IPS-18c (cell line): Measurements from ENCODE around the gene DMAC2L.
"Not testable (repeated sequence)": the region's sequence is repeated elsewhere in the genome, so short reads cannot be mapped to it uniquely, and the experiment has no call there.

Experiments used
- H3K4me3 ChIP-seq: 2 replicates; pipeline ENCODE4 v1.7.0; 2013; ENCODE audit warnings: low read depth, mild to moderate bottlenecking, low read length, moderate library complexity; ENCODE audit not compliant: insufficient read depth
- H3K9me3 ChIP-seq: one replicate; pipeline ENCODE4 v1.6.1; 2013; ENCODE audit warnings: mild to moderate bottlenecking, low read length, moderate library complexity; ENCODE audit not compliant: control insufficient read depth, insufficient read depth

DMAC2L gene

DNA sequence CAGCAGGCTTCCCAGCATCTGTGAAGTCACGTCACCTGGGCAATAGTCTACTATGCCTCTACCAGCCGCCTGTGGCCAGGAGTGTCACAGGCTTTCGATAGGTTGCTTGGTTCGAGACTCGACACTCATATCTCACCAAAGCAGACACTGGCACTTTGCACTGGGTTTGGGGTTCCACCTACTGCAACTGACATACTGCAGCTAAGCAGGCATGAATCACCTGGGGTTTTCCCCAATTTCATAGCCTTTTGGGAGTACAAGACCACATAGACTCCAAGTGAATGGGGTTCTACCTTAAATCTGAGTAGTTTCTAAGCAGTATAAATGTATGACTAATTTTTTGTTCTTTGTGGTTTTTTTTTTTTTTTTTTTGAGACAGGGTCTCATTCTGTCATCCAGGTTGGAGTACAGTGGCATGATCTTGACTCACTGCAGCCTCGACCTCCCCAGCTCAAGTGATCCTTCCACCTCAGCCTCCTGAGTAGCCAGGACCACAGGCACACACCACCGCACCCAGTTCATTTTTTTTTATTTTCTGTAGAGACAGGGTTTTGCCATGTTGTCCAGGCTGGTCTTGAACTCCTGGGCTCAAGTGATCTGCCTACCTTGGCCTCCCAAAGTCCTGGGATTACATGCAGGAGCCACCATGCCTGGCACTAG lies 32.1 kb downstream of the DMAC2L start:
- H3K4me3 ChIP-seq, result no peak overlapping the region
- no peaks in the 10 kb centered on the region for H3K9me3 ChIP-seq

DNA sequence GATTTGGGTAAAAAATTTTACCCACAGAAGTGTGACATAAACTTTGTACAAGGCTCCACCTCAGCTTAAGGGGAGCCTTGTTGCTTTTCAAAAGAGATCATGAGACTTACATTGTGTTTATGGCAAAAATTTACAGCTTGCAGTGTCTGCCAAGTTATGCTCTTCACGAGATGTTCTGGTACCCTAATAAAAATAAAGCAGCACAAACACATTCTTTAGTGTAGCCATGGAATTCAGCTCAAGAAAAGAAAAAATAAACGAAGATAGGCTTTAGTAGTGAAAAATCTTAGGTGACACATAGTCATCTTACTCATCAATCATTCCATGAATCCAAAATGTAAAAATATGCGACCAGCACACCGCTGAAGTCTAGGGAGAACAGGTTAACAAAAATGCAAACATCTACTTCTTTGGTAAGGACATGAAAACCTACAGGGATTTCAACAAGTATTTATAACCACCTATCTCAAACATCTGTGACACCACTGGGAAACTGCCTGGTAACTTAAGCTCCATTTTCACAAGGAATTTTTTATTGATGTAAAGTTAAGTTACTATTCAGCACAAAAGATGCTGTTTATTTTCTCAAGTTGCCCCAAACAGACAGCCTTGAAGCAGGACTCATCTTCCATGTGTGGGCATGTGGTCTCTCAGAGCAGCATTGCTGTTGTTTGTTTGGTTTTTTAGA lies 32.9 kb downstream of the DMAC2L start:
- Histone ChIP-seq H3K4me3 (no peak overlapping the region), H3K9me3 (no peaks in the 10 kb centered on the region)

DNA sequence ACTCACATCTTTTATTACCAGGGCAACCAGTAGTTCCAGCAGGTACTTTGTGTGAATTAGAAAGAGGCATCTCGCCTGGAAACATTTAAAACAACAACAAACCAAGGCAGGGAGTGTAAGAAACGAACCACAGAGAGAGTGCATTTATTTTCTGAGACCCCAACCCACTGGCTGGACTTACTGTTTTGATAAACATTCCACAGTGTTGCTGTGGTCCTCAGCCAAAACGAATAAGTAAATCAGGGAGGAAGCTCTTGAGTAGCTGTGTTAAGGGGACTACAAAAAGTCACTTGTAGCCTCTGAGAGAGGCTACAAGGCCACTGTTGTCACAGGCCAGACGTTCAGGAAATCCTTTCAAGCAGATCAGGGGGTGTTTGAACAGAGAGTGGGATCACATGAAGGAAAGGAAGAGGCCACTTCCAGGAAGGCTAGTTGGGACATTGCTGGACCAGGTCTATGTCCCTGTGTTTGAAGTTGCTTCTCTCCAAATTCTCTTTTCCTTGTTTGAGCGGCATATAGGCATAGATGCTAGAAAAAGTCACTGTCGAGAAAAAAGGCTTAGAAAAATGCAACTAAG lies 33.8 kb downstream of the DMAC2L start:
- Histone ChIP-seq H3K9me3 (no peaks in the 10 kb centered on the region), H3K4me3 (no peak overlapping the region)

DNA sequence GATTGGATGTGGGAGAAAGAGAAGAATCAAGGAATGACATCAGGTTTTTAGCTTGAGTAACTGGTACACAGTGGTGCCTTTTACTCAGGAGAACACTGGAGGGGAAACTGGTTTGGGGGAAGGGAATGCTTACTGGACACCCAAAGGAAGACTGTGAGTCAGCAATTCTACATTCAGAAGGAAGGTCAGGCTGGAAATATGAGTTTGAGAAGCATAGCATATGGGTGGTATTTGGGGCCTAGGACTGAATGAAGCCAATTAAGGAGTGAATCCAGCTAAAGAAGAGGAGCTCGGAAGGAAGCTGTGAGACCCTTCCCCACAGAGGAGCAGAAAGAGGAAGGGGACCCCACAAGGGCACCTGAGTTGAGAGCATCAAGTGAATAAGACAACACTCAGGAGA lies 35.4 kb downstream of the DMAC2L start:
- Histone ChIP-seq H3K9me3 (no peaks in the 10 kb centered on the region), H3K4me3 (no peak overlapping the region)

DNA sequence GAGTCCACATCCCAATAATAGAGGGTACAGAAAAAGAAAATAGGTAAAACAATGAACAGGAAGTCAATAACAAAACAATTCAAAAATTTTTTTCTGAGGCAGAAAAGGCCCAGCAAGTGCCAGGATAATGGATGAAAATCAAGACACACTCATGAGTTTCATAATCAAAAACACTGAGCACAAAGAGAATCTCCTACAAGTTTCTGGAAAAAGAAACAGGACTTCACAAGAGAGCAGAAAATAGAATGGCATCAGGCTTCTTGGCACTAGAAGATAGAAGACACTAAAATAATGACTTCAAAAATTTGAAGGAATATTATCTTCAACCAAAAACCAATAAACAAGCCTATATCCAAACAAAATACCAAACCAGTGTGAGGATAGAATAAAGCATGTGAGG lies 36.8 kb downstream of the DMAC2L start:
- H3K4me3 ChIP-seq, result no peak overlapping the region
- H3K9me3 ChIP-seq, result no peaks in the 10 kb centered on the region

DNA sequence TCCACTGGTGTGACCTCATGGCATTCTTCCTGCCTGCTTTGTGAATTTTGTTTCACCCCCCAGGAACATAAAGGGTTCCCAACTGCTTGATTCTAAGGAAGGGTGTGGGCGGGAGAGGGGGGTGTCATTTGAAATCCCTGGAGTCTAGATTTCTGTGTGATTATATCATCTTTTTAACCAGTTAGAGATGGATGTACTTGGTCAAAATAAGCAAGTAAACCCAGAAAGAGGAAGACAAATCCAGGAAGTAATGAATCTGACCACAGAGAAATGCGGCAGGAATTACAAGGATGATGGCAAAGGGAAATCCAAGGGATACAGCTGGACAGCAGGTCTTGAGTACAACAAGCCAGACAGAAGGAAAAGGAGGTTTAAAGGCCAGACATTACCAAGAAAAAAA lies 38.9 kb downstream of the DMAC2L start:
- Histone ChIP-seq H3K4me3 (no peak overlapping the region), H3K9me3 (no peaks in the 10 kb centered on the region)

DNA sequence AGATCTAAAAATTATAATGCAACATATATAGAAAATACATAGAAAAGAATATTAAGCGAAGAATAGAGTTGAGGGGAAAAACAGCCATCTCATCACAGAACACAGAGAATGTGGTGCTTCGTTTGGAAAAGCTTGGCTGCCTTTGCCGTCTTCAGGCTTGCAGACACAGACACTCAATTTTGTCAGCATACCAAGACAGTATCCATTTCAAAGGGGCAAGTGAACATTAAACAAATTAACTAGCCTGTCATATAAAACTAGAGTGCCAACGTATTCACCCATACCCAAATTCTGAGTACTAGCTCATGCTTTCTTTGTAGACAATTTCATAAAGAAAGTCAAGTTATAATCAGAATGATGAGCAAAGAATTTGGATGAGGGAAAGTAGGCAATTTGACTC lies 40.5 kb downstream of the DMAC2L start:
- no peak overlapping the region for H3K4me3 ChIP-seq
- H3K9me3 ChIP-seq, result no peaks in the 10 kb centered on the region

DNA sequence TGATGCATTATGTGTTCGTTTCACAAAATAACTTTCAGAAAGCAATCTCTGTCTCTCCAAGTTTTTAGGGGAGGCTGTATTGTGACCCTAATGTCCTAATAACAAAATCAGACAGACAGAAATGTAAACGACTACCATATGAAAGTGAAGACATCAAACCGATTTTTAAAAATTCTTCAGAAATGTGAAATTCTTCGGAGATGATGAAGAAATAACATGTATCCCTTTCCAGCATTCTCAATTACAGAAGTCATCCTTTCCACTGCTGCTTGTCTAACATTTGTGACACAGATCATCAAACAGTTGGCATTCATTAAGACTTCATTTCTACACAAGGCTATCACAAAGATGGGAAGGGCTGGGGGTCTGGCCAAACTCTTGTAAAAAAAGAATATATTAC lies 41.0 kb downstream of the DMAC2L start:
- H3K9me3 ChIP-seq, result no peaks in the 10 kb centered on the region
- no peak overlapping the region for H3K4me3 ChIP-seq

DNA sequence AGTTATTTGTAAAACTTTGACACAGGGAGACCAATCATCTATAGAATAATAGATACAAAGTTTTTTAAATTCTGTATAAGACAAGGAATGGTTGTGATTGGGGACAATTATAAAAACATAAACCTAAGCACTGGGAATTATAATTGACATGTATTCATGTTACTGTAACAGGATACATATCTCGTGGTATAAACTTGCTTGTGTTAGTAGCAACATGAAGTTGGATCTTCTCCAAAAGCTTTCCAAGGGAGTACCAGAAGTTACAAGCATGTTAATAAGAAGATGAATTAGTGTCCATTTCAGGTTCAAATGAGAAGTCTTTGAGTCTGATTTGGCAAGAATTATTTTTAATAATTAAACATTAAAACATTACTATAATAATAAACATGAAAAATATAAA lies 42.4 kb downstream of the DMAC2L start:
- Histone ChIP-seq H3K4me3 (no peak overlapping the region), H3K9me3 (no peaks in the 10 kb centered on the region)

DNA sequence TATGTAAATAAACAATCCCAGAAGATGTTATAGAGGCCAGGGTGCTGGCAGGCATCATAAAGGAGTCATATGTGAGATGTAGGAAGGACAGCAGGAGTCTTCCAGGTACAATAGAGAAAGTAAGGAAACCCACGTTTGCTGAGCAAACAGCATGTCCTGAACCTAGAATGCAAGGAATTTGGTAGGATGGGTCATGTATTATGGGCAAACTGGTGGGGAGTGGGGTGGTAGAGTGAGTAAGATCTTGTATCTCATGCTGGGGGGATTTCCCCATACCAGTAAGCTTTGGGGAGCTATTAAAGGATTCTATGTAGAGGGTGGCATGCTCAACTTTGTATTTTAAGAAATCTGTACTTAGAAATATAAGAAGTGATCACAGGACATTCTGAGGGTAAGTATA lies 43.6 kb downstream of the DMAC2L start:
- H3K4me3 ChIP-seq, result no peak overlapping the region
- H3K9me3 ChIP-seq, result no peaks in the 10 kb centered on the region

DNA sequence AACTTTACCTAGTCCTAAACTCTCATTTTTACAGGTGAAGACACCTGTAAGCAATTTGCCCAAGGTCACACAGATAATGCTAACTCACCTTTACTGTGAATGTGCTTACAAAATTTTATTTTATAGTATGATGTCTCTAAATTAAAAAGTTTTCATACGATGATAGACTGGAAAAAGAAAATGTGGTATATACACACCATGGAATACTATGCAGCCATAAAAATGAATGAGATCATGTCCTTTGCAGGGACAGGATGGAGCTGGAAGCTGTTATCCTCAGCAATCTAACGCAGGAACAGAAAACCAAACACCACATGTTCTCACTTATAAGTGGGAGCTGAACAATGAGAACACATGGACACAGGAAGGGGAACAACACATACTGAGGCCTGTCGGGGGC lies 44.2 kb downstream of the DMAC2L start:
- H3K4me3 ChIP-seq, H3K9me3 ChIP-seq: not testable (repeated sequence)

DNA sequence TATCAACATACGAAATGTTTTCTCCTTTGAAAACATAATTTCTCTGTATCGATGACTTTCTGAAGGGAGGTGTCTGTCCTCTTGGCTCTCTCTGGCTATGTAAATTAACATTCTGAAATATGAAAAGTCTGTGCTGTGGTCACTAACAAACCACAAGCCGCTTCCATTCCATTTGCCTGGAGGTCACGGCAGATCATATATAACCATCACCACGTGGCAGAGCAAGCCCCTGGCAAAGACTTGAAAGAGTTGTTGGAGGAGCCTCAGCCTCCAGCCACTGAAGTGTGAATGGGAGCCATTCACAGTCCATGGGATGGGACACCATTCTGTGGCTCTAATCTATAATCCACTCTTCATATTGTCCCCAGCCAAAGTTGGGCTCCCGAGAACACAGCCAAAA lies 45.0 kb downstream of the DMAC2L start:
- H3K9me3 ChIP-seq, result no peaks in the 10 kb centered on the region
- H3K4me3 ChIP-seq, result no peak overlapping the region

DNA sequence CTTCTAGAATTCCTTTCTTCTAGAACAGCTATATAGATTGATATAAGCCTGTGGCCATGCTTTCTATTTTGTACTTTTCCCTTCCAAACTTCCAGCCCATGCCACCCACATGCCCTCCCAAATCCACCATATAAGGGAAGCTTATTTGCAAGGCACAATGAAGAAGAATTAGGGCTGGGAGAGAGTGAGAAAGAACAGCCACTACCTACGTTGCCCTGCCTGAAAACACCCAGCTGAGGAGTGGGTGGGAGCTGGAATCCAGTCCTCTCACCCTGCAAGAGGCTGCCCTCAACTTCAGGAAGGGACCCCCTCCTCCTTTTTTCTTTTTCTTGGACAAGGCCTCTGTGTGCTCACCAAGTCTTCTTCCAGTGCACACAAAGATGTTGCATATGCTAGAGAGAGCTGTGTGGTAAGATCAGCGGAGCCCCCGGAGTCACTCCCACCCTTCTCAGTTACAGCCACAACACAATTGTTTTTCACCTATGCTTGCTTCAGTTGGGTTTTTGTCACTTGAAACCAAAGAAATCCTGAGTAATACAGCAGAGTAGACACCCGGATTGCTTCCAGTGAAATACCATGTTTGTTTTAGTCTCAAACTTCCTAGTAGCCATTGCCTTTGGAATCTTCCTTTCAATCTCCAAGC lies 45.8 kb downstream of the DMAC2L start:
- Histone ChIP-seq H3K9me3 (no peaks in the 10 kb centered on the region), H3K4me3 (no peak overlapping the region)

DNA sequence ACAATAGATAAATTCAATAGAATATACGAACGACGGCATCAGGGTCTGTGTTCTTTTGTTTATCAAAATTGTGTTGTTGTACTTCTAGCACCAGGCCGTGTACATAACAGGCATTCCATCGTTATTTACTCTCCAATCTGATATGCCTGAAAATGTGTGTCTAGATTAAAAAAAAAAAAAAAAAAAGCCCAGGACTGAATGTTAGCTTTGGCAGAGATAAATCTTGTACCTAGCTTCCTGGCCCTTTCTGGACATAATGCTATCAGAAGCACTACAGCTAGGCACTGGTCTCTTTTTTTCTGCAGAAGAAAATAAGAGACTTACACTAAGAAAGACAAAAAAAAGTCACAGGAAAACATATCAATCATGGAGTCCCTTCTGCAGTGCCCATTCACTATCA lies 47.5 kb downstream of the DMAC2L start:
- H3K9me3 ChIP-seq, result no peaks in the 10 kb centered on the region
- no peak overlapping the region for H3K4me3 ChIP-seq

DNA sequence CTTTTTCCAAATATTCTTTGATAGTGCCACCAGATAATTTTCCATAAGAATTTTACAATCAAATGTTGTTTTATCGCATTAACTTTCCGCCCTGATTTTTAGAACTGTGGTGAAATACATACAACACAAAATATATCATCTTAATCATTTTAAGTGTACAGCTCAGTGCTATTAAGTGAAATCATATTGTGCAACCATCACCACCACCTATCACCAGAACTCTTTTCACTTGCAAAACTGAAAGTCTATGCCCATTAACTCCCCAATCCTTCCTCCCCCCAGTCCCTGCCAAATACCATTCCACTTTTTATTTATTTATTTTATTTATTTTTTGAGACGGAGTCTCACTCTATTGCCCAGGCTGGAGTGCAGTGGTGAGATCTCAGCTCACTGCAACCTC lies 48.0 kb downstream of the DMAC2L start:
- Histone ChIP-seq H3K9me3 (no peaks in the 10 kb centered on the region), H3K4me3 (no peak overlapping the region)

DNA sequence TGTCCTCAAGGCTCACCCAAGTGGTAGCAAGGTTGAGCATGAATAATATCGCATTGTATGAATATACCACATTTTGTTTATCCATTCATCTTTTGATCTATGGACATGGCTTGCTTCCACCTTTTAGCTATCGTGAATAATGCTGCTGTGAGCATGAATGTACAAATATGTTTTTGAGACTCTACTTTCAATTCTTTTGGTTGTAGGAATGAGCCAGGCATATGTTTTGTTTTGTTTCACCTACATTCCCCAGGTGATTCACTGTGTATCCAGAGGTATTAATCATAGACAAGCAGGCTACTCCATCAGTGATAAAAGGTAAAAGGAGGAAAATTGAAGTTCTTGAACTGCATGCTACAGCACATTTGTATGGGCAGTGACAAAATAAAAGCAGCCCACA lies 48.7 kb downstream of the DMAC2L start:
- Histone ChIP-seq H3K9me3 (no peaks in the 10 kb centered on the region), H3K4me3 (no peak overlapping the region)

DNA sequence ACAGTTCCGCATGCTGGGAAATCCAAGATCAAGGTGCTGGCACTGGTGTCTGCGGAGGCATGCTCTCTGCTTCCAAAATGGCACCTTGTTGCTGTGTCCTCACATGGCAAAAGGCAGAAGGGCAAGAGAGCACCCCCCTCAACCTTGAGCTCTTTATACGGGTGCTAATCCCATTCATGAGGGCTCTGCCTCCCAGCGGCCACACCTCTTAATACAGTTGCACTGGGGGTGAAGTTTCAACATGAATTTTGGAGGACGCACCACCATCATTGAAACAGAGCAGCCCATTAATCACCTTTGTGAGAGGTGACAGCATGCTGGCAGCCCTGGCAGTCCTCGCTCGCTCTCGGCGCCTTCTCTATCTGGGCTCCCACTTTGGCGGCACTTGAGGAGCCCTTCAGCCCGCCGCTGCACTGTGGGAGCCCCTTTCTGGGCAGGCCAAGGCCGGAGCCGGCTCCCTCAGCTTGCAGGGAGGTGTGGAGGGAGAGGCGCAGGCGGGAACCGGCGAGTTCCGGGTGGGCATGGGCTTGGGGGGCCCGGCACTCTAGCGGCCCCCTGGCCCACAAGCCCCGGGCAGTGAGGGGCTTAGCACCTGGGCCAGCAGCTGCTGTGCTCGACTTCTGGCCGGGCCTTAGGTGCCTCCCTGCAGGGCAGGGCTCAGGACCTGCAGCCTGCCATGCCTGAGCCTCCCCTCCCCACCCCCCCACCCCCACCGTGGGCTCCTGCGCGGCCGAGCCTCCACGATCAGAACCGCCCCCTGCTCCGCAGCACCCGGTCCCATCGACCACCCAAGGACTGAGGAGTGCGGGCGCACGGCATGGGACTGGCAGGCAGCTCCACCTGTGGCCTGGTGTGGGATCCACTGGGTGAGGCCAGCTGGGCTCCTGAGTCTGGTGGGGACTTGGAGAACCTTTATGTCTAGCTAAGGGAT lies 49.6 kb downstream of the DMAC2L start:
- H3K4me3 ChIP-seq, H3K9me3 ChIP-seq: not testable (repeated sequence)
